ENCODE data around the gene KRTAP15-1.
A peak's percentile ranks its signal among the peaks of the same experiment; 100 is the strongest.

Gene KRTAP15-1

GRCh38 chr21:30439975-30440374 is at the start of gene KRTAP15-1:
TSS of gene KRTAP15-1 (plus strand) at chr21:30440275. CDS start at chr21:30440328, 53 bp downstream.
- DNase-seq (ENCODE audit: low spot score): no peak

GRCh38 chr21:30391492-30392025 is 48.5 kb upstream of the KRTAP15-1 start:
- no peak for DNase-seq (ENCODE audit: low spot score)

- no peak for DNase-seq (ENCODE audit: low spot score)
Observed at GRCh38 chr21:30395731-30396130, 44.3 kb upstream of the KRTAP15-1 start, which contains the start of gene KRTAP13-1. TSS of gene KRTAP13-1 (plus strand) at chr21:30396031. CDS start at chr21:30396087, 56 bp downstream.

GRCh38 chr21:30408782-30409494 is 31.1 kb upstream of the KRTAP15-1 start:
- DNase-seq (ENCODE audit: low spot score): peak; percentile 80

DNA sequence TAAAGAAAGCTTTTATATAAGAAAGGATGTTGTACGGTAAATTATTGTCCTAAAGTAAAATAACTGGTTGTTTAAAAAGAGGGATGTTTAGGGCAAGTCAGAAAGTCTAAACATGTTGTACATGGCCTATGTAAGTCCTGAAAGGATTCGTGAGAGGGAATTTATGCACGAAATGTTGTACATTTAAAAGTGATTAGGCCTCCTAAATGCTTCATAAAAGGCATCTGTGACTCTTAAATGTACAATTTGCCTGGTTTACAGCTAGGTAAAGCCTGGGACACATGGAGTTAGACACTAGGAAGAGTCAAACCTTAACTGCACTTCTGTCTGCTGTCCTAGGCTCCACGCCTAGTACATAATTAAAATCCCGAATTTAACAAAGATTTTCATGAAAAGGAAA is 24.1 kb upstream of the KRTAP15-1 start:
- DNase-seq (ENCODE audit: low spot score): no peak

DNA sequence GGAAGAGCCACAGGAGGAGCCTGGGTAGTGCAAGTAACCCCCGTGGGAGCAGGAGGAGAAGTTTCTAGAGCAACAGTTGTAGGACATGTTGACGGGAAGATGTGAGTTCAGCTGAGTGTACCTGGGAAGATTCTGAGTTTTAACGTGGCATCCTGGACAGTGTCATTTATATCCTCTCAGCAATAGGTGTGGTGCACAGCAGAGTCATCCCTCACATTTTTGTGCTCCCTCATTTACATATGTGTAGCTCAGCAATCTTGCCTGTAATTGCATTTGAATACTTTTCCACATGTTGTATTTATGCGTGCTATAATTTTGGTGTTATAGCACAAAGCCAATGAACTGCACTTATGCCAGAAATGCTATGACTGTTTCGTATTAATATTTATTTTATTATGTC is 14.2 kb upstream of the KRTAP15-1 start, which contains the start of gene KRTAP13-3:
TSS of gene KRTAP13-3 (minus strand) at position 101 of the 400 bp plus-strand sequence. CDS start at position 87, 14 bp downstream.
- DNase-seq (ENCODE audit: low spot score): no peak

DNA sequence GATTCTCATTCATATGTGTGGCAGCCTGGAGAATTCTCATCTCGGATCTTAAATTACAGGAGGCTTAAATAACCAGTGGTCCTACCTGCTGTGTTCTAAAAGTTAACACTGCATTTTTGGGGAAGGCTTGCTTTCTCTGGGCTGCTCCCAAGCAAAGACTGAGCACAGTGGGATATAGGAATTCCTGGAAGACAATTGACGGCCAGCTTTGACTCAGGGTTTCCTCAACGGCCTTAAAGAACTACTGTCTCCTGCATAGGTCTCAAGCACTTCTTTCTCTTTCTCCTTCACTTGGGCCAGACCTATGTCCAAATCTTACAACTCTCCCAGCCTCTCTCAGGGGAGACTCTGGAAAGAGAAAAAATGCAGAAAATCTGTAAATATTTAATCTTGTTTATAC is 13.3 kb upstream of the KRTAP15-1 start:
- no peak for DNase-seq (ENCODE audit: low spot score)

- DNase-seq (ENCODE audit: low spot score): no peak
Observed at GRCh38 chr21:30430170-30430655, 9.9 kb upstream of the KRTAP15-1 start, which contains the start of gene KRTAP13-4. TSS of gene KRTAP13-4 (plus strand) at chr21:30430220. CDS start at chr21:30430276, 56 bp downstream.

DNA sequence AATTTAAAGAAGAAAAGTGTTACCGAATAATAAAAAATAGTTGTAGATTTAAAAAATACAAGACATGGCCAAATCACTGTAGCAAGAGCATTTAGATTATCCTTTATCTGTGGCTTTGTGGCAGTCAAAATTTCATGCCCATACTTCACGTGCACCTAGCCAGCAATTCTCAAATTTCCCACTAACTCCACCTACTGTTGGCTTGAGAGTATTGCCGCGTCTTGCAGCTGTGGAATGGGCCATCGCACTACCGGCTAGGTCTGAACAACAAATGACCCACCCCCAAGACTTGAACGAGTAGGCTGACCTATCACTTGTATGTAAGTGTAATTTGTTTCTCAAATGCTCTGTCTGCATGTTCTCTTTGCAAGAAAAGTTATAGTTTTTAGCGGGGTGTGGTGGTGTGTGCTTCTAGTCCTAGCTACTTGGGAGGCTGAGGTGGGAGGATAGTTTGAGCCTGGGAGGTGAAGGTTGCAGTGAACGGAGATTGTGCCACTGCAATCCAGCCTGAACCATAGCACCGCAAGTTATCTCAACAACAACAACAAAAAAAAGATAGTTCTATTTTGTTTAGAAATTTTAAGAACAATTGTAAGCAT is 5.9 kb upstream of the KRTAP15-1 start:
- DNase-seq (ENCODE audit: low spot score): peak; percentile 38

- no peak for DNase-seq (ENCODE audit: low spot score)
Observed at GRCh38 chr21:30437010-30437565, 3.0 kb upstream of the KRTAP15-1 start.

- DNase-seq (ENCODE audit: low spot score): no peak
Observed at GRCh38 chr21:30443226-30443625, 3.2 kb downstream of the KRTAP15-1 start.

DNA sequence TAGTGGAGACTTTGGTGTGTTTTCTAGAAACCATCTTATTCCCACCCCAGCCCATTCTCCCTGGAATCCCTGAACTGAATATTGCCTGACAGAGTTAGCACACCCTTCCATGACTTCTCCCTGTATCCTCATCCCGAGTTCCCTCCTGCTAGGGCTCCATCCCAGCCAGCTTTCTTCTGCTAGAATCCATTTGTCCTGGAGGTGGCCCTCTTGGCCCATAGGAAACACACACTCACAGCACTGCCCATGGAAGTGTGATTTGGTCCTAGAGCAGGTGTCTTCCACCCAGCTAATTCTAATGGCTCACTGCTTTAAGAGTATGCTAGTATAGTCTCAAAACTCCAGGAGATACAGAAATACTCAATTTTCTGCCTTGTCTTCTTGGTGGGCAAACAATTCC is 4.1 kb downstream of the KRTAP15-1 start:
- no peak for DNase-seq (ENCODE audit: low spot score)

- no peak for DNase-seq (ENCODE audit: low spot score)
Observed at GRCh38 chr21:30447056-30447455, 7.0 kb downstream of the KRTAP15-1 start.

- no peak for DNase-seq (ENCODE audit: low spot score)
Observed at GRCh38 chr21:30448514-30448913, 8.4 kb downstream of the KRTAP15-1 start.

DNA sequence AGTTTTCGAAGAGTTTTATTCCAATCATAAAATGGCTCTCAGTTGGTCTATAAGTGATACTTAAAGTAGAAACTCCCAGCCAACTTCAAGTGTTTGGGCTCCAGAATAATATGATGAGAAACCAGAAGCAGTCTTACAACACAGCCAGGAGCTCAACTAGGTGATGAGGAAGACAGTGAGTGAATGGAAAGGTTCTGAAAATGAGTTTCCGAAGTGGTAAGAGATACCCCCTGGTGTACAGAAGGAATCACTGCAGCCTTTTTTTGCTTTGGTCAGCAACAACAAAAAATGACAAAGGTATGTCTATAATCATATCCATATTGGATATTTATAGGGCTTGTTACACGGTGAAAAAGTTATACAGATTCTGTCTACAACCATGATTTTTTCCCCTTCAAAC is 23.6 kb downstream of the KRTAP15-1 start:
- DNase-seq (ENCODE audit: low spot score): peak; percentile 5

DNA sequence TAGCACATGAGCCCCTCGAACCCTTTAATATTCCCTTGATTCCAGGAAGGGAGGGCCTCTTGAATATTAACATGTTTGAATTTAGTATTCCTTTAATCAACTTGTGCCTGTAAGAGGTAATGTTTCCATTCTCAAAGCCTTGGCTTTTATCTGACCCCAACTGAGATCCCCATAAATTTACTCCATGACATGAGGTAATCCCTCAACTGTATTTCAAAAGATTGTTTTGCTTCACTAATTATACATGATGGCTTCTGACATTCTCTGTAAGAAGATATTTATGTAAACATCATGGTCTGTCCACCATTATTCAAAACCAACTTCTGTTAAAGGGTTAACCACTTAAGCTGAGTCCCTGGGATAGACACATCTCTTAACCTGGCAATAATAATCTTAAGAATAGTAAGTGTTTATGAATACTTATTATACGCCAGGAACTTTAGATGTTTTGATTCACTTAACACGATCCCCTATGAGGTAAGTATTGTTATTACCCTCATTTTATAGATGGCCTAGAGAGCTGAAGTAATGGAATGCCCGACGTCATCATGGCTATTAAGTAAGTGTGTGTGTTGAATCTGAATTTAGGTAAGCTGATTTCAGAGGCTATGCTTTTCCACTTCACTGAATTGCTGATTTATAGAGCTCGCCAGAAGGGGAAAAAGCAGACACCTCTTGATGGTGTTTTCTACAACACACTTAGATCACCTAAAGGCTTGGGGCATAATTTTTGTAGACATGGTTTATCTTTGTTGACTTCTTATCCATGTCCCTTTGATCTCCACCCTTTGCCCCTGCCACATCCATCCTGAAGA is 29.0 kb downstream of the KRTAP15-1 start:
- no peak for DNase-seq (ENCODE audit: low spot score)

DNA sequence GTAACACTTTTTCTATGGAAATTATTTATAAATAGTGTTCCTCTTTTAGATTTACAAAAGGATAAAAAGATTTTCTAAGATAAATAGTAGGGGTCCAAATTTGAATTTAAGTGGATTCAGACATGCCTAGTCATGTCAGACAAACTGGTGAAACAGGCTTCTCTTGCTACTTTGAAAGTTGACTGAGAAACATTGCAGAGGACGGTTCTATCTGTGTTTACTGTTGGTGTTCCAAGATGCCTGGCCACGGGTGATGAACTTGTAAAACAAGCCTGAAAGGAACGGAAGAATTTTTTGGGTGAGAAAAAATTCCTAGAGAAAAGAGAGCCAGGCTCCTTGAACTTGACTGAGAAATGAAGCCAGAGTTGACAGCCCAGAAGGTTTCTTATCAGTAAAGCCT is 37.9 kb downstream of the KRTAP15-1 start:
- no peak for DNase-seq (ENCODE audit: low spot score)

- no peak for DNase-seq (ENCODE audit: low spot score)
Observed at GRCh38 chr21:30479259-30479658, 39.2 kb downstream of the KRTAP15-1 start.

DNA sequence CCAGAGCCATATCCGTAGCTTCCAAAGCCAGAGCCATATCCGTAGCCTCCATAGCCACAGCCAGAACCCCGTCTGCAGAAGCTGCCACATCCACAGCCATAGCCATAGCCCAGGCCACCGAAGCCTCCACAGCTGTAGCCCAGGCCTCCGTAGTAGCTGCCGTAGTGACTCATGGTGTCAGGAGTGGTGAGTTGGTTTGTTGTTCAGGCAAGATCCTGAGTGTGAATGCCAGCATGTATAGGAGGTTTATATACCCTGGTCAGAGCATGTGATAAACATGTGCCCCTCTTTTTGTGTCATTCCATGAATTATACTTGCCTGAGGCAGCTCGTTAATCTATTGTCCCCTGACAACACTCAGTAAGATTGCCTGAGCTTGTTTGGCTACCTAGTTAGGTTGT is 40.1 kb downstream of the KRTAP15-1 start, which contains the start of gene KRTAP19-1:
TSS of gene KRTAP19-1 (minus strand) at position 223 of the 400 bp plus-strand sequence. CDS start at position 173, 50 bp downstream.
- DNase-seq (ENCODE audit: low spot score): no peak

DNA sequence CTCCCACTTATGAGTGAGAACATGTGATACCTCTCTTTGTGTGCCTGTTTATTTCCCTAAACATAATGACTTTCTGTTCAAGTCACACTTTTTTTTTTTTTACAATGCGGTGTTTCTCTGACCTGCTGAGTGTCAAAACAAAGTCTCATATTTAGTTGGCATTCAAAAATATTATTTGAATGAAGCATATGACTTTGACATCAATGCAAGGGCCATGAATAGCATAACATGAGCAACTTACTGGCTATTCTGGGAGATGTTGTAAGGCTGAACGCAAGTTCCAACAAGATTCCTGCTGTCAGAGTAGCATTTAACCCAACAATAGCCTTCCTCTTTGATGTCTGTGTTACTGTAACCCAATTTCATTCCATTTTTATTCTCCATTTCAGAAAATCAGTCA is 42.1 kb downstream of the KRTAP15-1 start:
- DNase-seq (ENCODE audit: low spot score): no peak

DNA sequence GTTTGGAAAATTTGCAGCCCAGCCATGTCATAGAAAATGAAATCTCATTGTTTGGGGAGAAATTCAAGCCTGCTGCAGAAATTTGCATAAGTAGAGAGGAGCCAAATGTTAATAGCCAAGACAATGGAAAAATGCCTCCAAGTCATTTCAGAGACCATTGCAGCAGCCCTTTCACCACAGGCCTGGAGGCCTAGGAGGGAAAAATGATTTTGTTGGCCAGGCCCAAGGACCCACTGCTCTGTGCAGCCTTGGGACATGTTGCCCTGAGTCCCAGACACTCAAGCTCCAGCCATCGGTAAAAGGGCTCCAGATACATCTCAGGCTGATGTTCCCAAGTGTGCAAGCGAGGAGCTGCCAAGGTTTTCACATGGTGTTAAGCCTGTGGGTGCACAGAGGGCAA is 46.1 kb downstream of the KRTAP15-1 start:
- DNase-seq (ENCODE audit: low spot score): no peak

DNA sequence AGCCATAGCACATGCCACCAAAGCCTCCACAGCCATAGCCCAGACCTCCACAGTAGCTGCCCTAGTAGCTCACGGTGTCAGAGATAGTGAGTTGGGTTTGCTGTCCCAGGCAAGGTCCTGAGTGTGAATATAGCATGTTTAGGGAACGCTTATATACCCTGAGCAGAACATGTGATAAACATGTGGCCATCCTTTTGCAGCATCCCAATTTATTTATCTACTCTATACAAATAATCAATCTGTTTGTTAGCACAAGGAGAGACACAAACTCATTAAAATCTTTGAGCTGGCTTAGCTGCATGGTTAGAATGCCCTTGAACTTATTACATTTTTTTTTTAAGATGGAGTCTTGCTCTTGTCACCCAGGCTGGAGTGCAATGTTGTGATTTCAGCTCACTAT is 47.3 kb downstream of the KRTAP15-1 start, which contains the start of gene KRTAP19-2:
TSS of gene KRTAP19-2 (minus strand) at position 101 of the 400 bp plus-strand sequence. CDS start at position 13, 88 bp downstream.
- DNase-seq (ENCODE audit: low spot score): no peak
